ENCODE results near the gene STPG1.

The STPG1 gene

DNA sequence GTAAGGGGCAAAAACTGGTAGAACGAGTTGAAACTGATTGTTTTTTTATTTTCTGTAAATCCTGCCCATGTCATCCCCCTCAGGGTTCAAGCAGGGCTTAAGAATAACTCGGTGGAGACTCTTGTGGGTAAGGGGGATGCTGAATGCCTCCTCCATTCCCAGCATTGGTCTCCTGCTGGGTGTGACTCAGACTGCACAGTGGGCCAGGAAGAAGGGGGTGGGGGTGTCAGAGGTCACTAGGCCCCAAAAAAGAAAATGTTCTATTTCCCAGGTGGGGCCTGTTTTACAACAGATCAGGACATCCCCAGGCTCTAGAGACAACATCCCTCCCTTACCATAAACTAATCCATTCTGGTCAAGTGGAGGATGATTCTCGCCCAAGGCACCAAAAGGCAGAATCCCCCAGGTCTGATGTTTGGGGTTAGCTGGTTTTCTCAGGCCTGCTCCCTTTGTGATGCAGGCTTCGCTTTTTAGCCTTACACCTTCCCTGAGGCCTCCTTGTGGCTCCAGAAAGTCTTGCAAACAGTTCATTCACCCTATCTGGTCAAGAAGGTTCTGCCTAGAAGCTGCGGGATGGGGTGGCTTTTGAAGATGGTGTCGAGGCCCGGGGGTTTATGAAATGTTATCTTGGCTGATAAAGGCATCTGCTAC, 105.1 kb downstream of the STPG1 start:
- no peak for DNase-seq
- in situ Hi-C loops (cut with MboI; ENCODE audit: low pct_unique_long_range_greater_than_20kb, low sequenced_read_pairs) = no loop called here

Measured in KBM-7 (cell line).